NCI-H1105 (cell line): ENCODE results near the gene NPAS2.

Experiments used
- DNase-seq: peaks from one replicate; lab custom pipeline; 2025; lab: John Stamatoyannopoulos, UW

NPAS2 gene

DNA sequence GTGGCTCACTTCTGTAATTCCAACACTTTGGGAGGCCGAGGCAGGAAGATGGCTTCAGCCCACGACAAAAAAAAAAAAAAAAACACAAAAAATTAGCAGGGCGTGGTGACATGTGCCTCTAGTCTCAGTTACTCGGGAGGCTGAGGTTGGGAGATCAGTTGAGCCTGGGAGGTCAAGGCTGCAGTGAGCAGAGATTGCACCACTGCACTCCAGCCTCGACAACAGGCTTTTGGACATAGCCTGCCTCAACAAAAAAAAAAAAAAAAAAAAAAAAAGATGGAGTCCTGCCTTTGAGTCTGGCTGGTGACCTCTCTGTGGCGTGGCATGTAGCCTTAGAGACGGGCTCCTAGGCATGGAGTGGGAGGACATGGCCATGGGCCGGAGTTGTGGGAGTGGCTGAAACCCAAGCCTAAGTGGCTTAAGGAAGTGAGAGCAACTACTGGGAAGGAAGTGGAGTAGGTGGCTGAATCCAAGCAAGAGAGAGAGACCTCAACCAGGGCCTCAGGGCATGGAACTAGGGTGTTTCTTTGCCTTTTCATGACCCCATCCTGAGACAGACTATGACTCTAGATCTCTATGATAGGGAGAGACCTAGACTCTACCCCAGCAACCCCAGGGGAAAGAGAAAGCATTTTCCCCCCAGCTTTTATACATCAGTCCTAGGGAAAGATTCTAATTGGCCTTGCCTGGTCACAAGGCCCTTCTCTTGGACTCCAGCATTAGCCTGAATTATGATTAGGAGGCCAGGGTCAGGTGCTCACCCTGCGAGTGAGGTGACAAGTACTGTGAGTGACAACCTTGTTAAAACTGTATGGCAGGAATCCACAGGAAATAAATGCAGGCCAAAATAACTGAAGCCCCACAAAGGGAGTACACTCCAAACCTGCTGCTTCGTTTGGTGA, 34.2 kb downstream of the NPAS2 start:
- no peak for DNase-seq

DNA sequence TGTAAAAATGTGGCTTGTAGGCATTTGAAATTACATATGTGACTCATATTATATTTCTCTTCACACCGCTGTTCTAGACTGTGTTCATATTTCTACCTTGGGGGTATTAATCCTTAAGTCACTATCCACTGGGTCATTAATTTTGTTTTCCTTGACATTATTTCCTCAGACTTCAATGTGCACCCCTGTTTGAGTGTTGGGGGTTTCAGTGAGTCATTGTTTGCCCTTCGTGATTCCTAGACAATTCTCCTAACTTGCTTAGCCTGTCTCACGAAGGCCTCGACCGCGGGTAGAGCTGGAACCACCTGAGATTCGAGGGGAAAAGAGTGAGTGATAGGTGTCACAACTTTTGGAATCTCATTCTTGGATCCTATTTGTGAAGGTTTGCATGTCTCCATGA, 35.1 kb downstream of the NPAS2 start:
- DNase-seq = no peak

DNA sequence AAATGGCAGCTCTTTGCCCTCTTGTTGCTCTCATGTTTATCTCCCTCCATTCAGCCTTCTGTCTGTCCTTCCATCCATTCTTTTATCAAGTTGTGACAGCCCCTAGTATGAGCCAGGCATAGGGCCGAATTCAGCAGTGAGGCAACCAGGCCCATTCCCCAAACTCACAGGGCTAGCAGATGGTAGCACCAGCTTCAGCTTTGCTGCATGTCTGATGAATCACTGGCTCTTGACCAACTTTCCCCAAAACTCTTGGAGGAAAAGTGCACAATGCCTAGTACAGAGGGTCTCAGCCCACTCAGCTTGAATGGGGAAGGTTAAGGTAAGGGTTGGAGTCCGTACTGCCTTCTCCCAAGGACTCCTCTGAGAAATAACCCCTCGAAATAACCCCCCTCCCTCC, 35.7 kb downstream of the NPAS2 start:
- DNase-seq = no peak

DNA sequence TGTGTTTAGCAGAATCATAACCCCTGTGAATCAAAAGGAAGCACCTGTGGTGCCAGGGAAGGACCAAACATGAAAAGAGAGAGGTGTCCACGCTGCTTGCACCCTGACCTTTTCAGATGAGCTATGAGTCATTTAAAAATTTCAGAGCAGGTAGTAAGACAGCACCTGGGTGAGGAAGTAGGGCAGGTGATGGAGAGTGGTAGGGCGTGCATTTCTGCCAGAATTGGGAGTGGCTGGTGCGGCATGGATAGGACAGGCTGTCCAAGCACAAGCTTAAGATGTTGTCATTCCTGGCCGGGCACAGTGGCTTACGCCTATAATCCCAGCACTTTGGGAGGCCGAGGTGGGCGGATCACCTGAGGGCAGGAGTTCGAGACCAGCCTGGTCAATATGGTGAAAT, 36.8 kb downstream of the NPAS2 start:
- DNase-seq = no peak

DNA sequence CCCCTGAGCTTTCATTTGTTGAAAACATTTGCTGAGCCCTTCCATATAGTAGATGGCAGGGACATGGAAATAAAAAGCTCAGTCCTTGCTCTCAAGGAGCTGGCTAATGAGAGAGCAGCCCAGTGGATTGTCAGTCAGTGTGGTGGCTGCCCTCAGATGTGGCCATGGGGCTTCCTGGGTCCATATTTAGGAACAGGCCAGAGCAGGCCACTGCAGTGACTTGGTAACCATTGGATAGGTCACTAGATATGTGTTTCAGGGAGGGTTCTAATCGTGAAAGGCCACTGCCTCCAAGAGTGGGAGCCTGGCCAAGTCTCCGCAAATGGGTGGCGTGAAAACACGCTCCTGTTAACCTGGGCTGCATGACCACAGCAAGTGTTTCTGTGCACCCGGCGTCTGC, 37.4 kb downstream of the NPAS2 start:
- DNase-seq = no peak

DNA sequence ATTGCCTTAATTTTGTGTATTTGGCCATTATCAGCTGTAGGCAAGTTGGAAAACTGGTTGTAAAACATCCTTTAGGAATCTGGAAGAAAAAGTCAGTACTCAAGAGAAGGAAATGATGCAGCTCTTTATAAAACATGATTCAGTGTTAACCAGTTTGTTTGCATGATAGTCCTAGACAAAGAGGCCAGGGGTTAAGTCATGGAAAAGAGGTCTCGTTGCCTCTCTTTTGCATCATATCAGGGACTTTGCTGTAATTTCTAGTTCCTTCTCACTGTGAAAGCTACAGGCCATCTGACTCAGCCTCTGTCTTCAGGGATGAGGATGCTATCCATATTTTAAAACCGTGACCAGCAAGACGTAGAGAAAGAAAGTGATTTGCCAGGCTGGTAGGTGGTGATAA, 38.0 kb downstream of the NPAS2 start:
- DNase-seq = no peak

DNA sequence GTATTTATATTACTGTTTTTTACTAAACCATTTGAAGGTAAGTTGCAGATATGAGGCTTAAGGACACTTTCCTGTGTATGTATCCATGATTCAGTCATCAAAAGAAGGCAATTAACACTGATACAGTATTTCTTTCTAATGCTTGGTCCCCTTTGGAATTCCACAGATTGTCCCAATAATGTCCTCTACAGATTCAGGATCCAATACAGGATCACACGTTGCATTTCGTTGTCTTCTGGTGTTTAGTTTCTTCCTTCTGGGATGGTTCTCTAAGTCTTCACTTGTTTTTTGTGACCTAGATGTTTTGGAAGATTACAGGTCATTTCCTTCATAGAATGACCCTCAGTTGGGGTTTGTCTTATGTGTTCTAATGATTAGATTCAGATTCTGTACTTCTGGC, 40.0 kb downstream of the NPAS2 start:
- DNase-seq = no peak

DNA sequence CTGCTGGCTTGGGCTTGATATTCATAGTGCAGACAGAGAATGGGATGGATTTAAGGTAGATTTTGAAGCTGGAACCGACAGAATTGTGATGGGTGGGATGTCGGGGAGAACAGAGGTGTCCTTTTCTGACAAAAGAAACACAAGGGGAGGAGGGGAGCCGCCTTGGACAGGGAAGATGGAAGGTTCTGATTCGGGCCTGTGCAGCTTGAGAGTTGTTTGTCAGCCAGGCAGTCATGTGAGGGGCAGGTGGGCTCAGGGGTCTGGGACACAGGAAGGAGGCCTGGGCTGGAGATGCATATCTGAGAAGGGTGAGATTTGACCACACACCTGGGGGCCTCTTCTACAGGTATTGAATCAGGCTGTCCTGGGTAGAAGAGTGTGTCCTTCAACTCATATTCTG, 41.4 kb downstream of the NPAS2 start:
- no peak for DNase-seq

DNA sequence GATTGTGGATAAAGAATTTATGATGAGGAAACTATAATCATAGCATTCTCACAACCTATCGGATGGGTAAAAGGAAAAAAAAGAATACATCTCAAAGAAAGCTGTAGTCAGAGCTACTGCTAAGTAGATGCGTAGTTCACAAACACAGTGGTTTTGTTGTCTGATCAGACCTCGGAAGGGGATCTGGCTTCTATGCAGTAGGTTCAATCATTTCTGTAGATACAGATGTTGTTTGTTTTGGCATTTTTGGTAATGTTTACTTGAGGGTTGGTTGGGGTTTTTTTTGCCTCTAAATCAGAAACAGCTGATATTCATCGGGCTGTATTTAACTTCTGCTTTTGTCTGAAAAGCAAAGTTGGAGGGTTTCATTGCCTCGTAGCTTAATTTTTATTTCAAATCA, 42.1 kb downstream of the NPAS2 start:
- DNase-seq = no peak

DNA sequence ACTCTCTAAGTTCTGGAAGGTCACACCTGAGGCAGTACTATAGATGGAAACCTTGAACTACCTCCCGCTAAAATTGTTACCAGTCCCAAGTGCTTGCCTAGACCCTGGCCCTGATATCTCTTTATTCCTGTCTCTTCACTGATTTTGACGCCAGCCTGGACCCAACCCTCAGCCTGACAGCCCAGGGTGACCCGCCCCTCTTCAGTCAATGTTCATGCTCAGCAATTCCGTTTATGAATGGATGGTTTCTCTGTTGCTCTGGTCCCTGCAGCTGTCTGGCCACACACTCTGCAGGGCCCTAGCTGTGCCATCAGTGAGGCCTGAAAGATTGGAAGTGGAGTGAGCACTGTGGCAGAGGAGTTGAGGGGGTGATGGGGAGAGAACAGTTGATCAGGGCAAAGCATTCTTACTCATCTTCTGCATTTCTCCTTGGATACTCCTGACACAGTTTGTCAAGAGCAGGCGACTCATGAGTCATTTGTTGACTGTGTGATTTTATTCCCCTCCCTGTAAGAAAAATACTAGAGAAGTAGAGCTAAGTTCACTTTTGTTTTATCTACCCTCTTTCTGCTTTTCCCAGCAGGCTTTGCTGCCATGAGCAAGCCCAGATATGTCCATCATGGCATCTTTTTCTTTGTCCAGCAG, 46.0 kb downstream of the NPAS2 start:
- no peak for DNase-seq

DNA sequence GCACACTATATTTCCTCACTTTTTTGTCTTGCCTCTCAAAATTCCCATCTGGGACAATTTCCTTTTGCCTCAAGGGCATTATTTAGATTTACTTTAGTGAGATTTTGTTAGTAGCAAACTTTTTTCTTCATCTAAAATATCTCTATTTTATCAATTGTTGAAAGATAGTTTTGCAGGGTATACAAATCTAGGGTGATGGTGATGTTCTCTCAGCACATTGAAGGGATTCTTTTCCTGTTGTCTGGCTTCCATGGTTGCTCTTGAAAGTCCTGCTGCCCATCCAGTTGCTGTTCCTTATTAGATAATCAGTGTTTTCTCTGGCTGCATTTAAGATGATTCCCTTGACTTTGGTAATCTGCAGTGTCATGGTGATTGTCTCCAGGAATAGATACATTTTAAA, 48.1 kb downstream of the NPAS2 start:
- DNase-seq = no peak

DNA sequence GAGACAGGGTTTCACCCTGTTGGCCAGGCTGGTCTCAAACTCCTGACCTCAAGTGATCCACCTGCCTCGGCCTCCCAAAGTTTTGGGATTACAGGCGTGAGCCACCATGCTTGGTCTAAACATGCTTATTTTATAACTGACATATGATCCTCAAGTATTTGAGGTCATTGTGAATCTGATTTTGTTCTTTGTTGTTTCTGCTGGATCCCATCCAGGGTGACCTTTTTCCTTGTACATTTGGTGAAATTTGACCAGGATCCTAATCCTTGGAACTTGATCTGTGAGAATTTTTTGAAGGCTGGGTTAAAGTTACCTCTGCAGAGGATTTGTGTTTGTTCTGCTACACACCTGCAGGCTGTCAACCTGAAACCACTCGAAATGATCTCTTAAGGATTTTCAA, 49.2 kb downstream of the NPAS2 start:
- no peak for DNase-seq

DNA sequence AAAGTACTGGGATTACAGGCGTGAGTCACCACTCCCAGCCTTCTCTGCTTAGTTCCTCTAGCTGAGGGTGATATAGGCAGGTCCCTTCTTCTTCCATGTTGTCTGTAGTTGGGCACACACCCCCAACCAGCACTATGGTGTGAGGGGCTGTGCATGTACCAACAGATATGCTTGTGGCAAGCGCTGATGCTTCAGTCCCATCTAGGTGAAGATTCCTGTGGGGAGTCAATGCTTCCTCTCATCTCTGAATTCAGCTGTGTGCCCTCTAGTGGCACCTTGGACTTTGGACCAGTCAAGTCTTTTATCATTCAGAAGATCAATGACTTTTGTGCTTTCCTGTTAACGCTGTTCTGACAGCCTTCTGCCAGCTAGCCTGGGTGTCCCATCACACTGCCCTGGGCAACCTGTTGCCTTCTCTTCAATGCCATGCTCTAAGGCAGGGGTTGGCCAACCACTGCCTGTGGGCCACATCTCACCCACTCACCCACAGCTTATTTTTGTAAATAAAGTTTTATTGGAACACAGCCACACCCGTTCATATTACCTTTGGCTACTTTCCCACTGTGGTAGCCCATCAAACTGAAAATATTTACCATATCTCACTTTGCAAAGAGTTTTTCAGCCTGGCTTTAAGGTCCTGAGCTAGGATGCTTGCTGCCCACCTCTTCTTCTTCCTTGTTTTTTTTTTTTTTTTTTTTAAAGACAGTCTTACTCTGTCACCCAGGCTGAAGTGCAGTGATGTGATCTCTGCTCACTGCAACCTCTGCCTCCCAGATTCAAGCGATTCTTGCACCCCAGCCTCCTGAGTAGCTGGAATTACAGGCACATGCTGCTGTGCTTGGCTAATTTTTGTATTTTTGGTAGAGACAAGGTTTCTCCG, 51.0 kb downstream of the NPAS2 start:
- DNase-seq = no peak

DNA sequence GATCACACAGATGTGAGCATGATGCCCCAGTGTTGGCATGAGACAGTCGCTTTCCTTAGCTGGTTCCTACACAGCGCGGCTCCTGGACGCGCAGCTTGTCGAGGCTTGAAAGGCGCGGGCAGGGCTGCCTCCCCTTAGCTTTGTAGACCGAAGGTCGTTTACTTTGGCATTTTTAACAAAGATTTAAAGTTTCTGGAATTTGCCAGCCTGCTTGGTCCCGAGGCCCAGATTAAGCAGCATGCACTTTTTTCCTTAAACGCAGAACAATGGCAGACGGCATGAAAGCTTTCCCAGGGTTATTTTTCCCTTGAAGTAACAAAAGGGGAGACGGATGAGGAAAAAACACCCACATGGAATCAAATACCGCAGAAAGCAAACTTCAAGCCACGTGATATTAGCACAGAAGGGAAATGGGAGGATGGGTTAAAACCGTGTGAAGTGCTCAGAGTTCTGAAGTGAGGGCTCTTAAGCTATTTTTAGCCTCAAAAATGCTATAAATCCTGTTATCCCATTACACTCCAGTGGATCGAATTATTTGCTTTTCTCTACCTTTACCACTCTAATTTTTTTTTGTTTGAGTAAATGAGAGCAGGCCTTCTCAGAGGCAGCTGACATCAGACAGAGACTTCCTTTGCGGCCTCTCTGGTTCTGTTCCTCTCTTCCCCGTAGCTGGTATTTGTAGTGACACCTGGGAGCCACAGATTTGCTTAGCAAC, 55.7 kb downstream of the NPAS2 start:
- no peak for DNase-seq

DNA sequence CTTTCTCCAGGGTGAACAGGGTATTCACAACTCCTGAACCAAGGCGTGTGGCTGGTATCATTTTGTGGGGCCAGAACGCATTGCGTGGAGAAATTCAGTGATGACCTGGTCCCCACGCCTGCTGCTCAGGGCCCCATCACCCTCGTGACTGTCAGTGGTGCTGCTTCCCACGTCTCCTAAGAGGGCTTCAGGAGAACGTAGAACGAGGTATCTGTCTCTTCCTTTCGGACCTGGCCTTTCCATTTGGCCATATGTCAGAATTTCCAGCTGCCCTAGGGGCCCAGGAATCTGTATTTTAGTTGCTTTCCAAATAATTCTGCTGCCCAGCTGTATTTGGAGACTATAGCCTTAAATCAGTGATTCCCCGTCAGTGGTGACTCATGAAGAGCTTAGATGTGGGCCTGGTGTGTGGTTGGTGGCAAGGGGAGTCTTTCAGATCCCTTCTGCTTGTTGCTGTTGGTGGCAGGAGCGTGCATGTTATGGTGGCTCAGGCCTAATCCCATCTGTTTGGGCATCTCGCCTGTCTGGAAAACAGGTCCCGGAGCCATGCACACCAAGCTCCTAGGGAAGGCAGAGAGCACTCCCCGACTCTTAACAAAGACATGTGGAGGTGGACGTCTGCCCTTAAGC, 56.4 kb downstream of the NPAS2 start:
- no peak for DNase-seq

DNA sequence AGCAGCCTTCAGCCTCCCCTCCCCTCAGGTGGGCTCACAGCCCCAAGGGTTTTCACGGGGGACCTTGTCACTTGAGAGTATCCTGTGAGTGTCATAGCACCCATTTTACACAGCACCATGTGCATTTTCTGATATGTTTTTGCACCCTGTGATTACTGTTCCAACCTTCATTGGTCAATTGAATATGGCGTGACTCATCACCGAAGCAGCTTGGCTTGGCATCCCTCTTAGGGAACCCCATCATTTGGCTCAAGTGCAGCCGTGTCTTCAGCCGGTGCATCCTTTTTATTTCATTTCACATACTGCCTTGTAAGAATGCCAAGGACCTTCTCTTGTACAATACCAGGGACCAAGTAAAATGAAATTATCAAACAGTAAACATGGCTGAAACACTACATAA, 57.6 kb downstream of the NPAS2 start:
- no peak for DNase-seq

DNA sequence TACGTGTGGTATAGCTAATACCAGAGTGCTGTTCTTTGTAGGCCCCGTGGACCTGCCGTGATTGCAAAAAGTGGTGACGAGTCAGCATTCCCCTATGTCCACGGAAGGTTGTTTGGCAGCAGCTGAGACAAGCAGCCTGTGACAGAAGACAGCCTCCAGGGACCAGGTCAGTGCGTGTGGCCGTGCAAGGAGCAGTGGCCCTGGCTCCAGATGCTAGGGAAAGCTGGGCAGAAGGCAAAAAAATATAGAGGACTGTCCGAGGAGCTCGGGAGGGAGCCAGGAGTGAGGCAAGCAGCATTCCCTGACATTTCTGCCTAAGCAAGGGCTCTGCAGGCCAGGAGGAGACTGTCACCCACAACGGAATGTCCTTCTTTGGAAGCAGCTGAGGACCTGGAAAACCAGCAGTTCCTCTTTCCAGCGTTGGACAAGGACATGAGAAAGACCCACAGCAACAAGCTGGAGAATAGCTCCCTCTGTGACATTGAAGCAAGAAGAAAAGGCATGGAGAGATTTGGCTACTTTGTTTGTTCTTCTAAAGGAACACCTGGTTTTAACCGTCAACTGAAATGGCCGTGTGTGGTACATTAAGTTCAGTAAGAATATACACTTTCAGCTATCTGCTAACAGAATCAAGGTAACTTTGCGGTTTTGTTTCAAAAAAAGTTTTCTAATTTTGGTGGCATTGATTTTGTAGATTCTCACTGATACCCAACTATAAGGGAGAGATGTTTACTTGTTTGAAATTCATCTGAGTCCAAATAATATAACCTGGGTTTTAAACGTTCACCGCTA, 58.3 kb downstream of the NPAS2 start:
- DNase-seq = no peak

DNA sequence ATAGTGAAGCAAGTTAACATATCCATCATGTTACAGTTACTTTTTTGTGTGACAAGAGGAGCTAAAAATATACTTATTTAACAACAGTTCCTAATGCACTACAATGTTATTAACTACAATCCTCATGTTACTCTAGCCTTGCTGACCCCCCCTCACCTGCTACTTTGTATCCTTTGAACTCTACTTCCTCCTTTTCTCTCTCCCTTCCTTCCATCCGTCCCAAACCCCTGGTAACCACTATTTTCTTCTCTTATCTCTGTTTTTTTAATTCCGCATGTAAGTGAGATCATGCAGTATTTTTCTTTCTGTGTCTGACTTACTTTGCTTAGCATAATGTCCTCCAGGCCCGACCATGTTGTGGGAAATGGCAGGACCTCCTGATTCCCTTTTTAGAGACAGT, 59.4 kb downstream of the NPAS2 start:
- DNase-seq = no peak

DNA sequence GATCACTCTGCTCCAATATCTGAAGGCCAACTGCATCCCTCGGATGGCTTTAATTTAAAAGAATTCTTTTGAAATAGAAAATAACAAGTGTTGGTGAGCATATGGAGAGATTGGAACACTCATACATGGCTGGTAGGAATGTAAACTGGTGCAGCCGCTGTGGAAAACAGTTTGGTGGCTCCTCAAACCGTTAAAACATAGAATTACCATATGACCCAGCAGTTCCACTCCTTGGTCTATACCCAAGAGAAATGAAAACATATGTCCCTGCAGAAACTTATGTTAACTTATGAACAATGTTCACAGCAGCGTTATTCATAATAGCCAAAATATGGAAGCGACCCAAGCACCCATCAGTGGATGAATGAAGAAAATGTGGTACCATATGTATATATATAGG, 60.1 kb downstream of the NPAS2 start:
- no peak for DNase-seq

DNA sequence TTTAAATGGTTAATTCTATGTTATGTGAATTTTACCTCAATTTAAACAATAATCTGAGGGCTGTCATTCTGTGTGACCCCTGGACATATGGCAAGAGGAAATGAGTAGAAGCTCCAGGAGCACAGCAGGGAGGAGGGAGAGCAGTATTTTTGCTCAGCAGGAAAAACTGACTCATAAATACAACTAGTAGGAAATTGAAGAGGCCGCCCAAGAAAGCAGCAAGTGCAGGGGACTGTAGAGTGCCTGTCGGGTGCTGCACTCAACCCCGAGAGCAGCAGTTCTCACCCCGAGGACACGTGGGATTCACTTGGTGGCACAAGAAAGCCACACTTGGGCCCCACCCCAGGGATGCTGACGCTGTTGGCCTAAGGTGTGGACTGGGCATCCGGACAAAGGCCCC, 60.8 kb downstream of the NPAS2 start:
- no peak for DNase-seq
